HEK293T (cell line): ENCODE results near the gene TPRG1.

Experiments used
- ARNT ChIP-seq: fragments of 450-650 bp; IDR thresholded peaks from 2 replicates; pipeline ENCODE4 v1.6.1; 2017; ENCODE audit warnings: mild to moderate bottlenecking
- BHLHE40 ChIP-seq: fragments of 450-650 bp; IDR thresholded peaks from 2 replicates; pipeline ENCODE4 v1.6.1; 2016; ENCODE audit warnings: mild to moderate bottlenecking, moderate library complexity, borderline replicate concordance
- FOXK2 ChIP-seq: fragments of 450-650 bp; IDR thresholded peaks from 2 replicates; pipeline ENCODE4 v1.6.1; 2016; ENCODE audit warnings: mild to moderate bottlenecking
- FOXM1 ChIP-seq: fragments of 450-650 bp; IDR thresholded peaks from 2 replicates; pipeline ENCODE4 v1.6.1; 2017; ENCODE audit warnings: mild to moderate bottlenecking, borderline replicate concordance
- NFRKB ChIP-seq: fragments of 450-650 bp; IDR thresholded peaks from 2 replicates; pipeline ENCODE4 v1.6.1; 2016; ENCODE audit warnings: mild to moderate bottlenecking, moderate library complexity
- SUZ12 ChIP-seq: fragments of 450-650 bp; IDR thresholded peaks from 2 replicates; pipeline ENCODE4 v1.6.1; 2016; ENCODE audit warnings: mild to moderate bottlenecking
- TARDBP ChIP-seq: fragments of 450-650 bp; IDR thresholded peaks from 2 replicates; pipeline ENCODE4 v1.6.1; 2016
- ZNF384 ChIP-seq: fragments of 450-650 bp; IDR thresholded peaks from 2 replicates; pipeline ENCODE4 v1.6.1; 2016
- TF ChIP-seq, protein P1 (sequence below): fragments of 450-650 bp; IDR thresholded peaks from 2 replicates; pipeline ENCODE4 v1.6.1; 2016

GRCh38 chr3:189157232-189158007, 14.4 kb upstream of the TPRG1 start:
- TF ChIP-seq ZNF384, result no peak
- no peak for TF ChIP-seq FOXK2
- TF ChIP-seq SUZ12, result no peak
- TF ChIP-seq NFRKB, result no peak
- no peak for TF ChIP-seq BHLHE40
- TF ChIP-seq FOXM1, result no peak
- TF ChIP-seq, protein P1, sequence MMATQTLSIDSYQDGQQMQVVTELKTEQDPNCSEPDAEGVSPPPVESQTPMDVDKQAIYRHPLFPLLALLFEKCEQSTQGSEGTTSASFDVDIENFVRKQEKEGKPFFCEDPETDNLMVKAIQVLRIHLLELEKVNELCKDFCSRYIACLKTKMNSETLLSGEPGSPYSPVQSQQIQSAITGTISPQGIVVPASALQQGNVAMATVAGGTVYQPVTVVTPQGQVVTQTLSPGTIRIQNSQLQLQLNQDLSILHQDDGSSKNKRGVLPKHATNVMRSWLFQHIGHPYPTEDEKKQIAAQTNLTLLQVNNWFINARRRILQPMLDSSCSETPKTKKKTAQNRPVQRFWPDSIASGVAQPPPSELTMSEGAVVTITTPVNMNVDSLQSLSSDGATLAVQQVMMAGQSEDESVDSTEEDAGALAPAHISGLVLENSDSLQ, result no peak
- no peak for TF ChIP-seq ARNT
- TF ChIP-seq TARDBP, result no peak
